HepG2 (cell line): ENCODE measurements around the gene ABHD2. TPM values are rescaled to one million over a fixed set of nuclear protein-coding genes. Genes with fewer than 3 reads are reported as not detected.
A peak's percentile ranks its signal among the peaks of the same experiment; 100 is the strongest.

Experiments used
- ATAC-seq: fragments of 200-7000 bp; cut with Tn5 transposase; 3 replicates; pipeline ENCODE4 v1.9.1; 2020; ENCODE audit warnings: mild to moderate bottlenecking, moderate library complexity
- BruUV-seq: library from RNA; stranded (reverse); fragments of 400-500 nt; replicated peaks from 2 replicates; lab custom pipeline; 2021; lab: Mats Ljungman, UMichigan
- CTCF ChIA-PET: fragments of 300-600 bp; formaldehyde crosslinking; extraction: SDS; loops from one replicate; lab custom pipeline; 2021; ENCODE audit warnings: low total read pairs, inconsistent platforms, low intra/inter-chr PET ratio; lab: Yijun Ruan, JAX
- POLR2A ChIA-PET: fragments of 350-600 bp; sonication (Branson Sonifier 250); formaldehyde crosslinking; loops from one replicate; lab custom pipeline; 2020; ENCODE audit warnings: antibody characterized with exemption, inconsistent platforms; lab: Yijun Ruan, JAX
- DNase-seq: peaks from one replicate; pipeline ENCODE4 v3.0.0-alpha.2; 2015; ENCODE audit warnings: low spot score
- FAIRE-seq: peaks from 3 replicates; lab custom pipeline; 2011; peaks lifted over from hg19 to GRCh38; lab: Jason Lieb, UNC
- H2AFZ ChIP-seq: one replicate; pipeline ENCODE4 v1.6.1; 2011; ENCODE audit warnings: low read length, inconsistent platforms
- H3K27ac ChIP-seq: fragments of 300-600 bp; 3 replicates; pipeline ENCODE4 v1.8.0; 2011; ENCODE audit warnings: mixed run types, mild to moderate bottlenecking, mixed read lengths, low read length, inconsistent platforms; ENCODE audit not compliant: insufficient read depth; ENCODE audit errors: extremely low read length
- H3K27me3 ChIP-seq, 2 experiments: fragments of 200-600 bp in 1 of 2; 2 replicates in 1 of 2; 3 replicates in 1 of 2; pipeline versions ENCODE4 v1.6.0 to v1.8.0; 2011; ENCODE audit warnings: low read length in 2 of 2, mild to moderate bottlenecking in 2 of 2, moderate library complexity in 2 of 2, inconsistent platforms in 1 of 2; ENCODE audit not compliant: insufficient read depth in 2 of 2, control insufficient read depth in 1 of 2
- H3K36me3 ChIP-seq, 2 experiments: fragments of 200-600 bp in 1 of 2; replicated peaks in 1 of 2; 2 replicates in 1 of 2; 3 replicates in 1 of 2; pipeline versions ENCODE4 v1.5.1 to v1.8.0; 2011; ENCODE audit warnings: low read length in 2 of 2, inconsistent platforms in 1 of 2; ENCODE audit not compliant: insufficient read depth in 2 of 2, control insufficient read depth in 1 of 2
- H3K4me1 ChIP-seq: 2 replicates; pipeline ENCODE4 v1.5.1; 2012; ENCODE audit warnings: low read length, inconsistent platforms; ENCODE audit not compliant: insufficient read depth
- H3K4me2 ChIP-seq: 2 replicates; pipeline ENCODE4 v1.6.0; 2011; ENCODE audit warnings: low read depth, low read length, inconsistent platforms
- H3K4me3 ChIP-seq, 3 experiments: fragments of 200-600 bp in 1 of 3; sonication (generic), shearing (Covaris generic) in 1 of 3; replicated peaks in 1 of 3; 2 replicates each; pipeline ENCODE4 v1.5.1; 2011 to 2016; ENCODE audit warnings: low read length in 3 of 3, inconsistent platforms in 2 of 3, low read depth in 2 of 3, mild to moderate bottlenecking in 2 of 3, control low read depth in 1 of 3, mixed read lengths in 1 of 3; ENCODE audit not compliant: insufficient read depth in 1 of 3
- H3K79me2 ChIP-seq: one replicate; pipeline ENCODE4 v1.6.1; 2011; ENCODE audit warnings: low read length, inconsistent platforms; ENCODE audit not compliant: insufficient read depth
- H3K9ac ChIP-seq: 2 replicates; pipeline ENCODE4 v1.6.0; 2011; ENCODE audit warnings: mild to moderate bottlenecking, low read depth, low read length, inconsistent platforms; ENCODE audit not compliant: insufficient read depth
- H3K9me3 ChIP-seq: 2 replicates; pipeline ENCODE4 v1.5.1; 2012; ENCODE audit warnings: mild to moderate bottlenecking, low read length
- H4K20me1 ChIP-seq: 2 replicates; pipeline ENCODE4 v1.6.0; 2011; ENCODE audit warnings: inconsistent platforms, mild to moderate bottlenecking, low read length, moderate library complexity; ENCODE audit not compliant: insufficient read depth
- FOSL1 ChIP-seq: sonication (generic); formaldehyde crosslinking; IDR thresholded peaks from 2 replicates; pipeline ENCODE4 v1.9.0; 2021; ENCODE audit warnings: missing genetic modification reagents, borderline replicate concordance
- HMGXB4 ChIP-seq, 2 experiments: sonication (generic) in 1 of 2; formaldehyde crosslinking in 1 of 2; IDR thresholded peaks; 2 replicates each; pipeline versions ENCODE4 v1.4.0 to v1.6.1; 2018 to 2020; ENCODE audit warnings: missing genetic modification reagents in 2 of 2, borderline replicate concordance in 1 of 2, low read depth in 1 of 2, mild to moderate bottlenecking in 1 of 2, missing biosample characterization in 1 of 2
- MXD3 ChIP-seq: IDR thresholded peaks from 2 replicates; pipeline ENCODE4 v1.6.1; 2016; ENCODE audit warnings: mild to moderate bottlenecking, missing biosample characterization, missing genetic modification reagents
- NFIC ChIP-seq: IDR thresholded peaks from 2 replicates; pipeline ENCODE4 v1.6.1; 2012; ENCODE audit warnings: mild to moderate bottlenecking, low read length, inconsistent platforms
- ZFP91 ChIP-seq: sonication (generic); formaldehyde crosslinking; IDR thresholded peaks from 2 replicates; pipeline ENCODE4 v1.9.0; 2022; ENCODE audit warnings: missing genetic modification reagents, mild to moderate bottlenecking, borderline replicate concordance
- ZNF138 ChIP-seq: sonication (generic); formaldehyde crosslinking; IDR thresholded peaks from 2 replicates; pipeline ENCODE4 v1.5.0; 2020; ENCODE audit warnings: mild to moderate bottlenecking, low read depth, missing genetic modification reagents
- ZNF614 ChIP-seq: IDR thresholded peaks from 2 replicates; pipeline ENCODE4 v1.6.1; 2018; ENCODE audit warnings: missing biosample characterization, missing genetic modification reagents, inconsistent platforms, borderline replicate concordance
- ZNF773 ChIP-seq: sonication (generic); formaldehyde crosslinking; IDR thresholded peaks from 2 replicates; pipeline ENCODE4 v1.4.0; 2020; ENCODE audit warnings: missing genetic modification reagents, borderline replicate concordance
- WGBS: methylation state at CpG from one replicate; pipeline ENCODE4 v1.1.6; 2017; ENCODE audit warnings: low lambda C conversion rate; 5-methylcytosine and 5-hydroxymethylcytosine counted together
- in situ Hi-C: cut with HindIII; loops from 2 replicates; pipeline ENCODE4 v1.10.0; 2017; ENCODE audit warnings: low pct_unique_long_range_greater_than_20kb; ENCODE audit not compliant: extremely low pct_ligation_motif_present
- intact Hi-C: fragments of 100-400 bp; cut with micrococcal nuclease; formaldehyde crosslinking; loops from one replicate; pipeline ENCODE4 v1.10.0; 2022; ENCODE audit not compliant: unreplicated experiment
- polyA plus RNA-seq, 8 experiments: library from polyadenylated mRNA; depleted of rRNA in 3 of 8; stranded (reverse) in 7 of 8; unstranded in 1 of 8; fragments of >200 nt; fragmentation: Illumina TruSeq in 4 of 8; extraction: Trizol in 4 of 8; gene quantifications; 2 replicates each; pipeline versions ENCODE4 v1.2.1 to v1.2.3, GENCODE V29; 2011 to 2016; ENCODE audit warnings: low read depth in 4 of 8, missing spikeins in 1 of 8, mixed read lengths in 1 of 8; ENCODE audit not compliant: insufficient read depth in 1 of 8
- total RNA-seq, 5 experiments: library from RNA; depleted of rRNA; stranded (reverse); fragments of >200 nt; fragmentation: Illumina TruSeq; extraction: Trizol; gene quantifications; 2 replicates each; pipeline ENCODE4 v1.2.3, GENCODE V29; 2016; ENCODE audit warnings: low read depth in 1 of 5

Gene ABHD2
- total and polyA plus RNA-seq, 2 of the 13 experiments (the other 11 are each of a cell fraction or from before 2014, with no cell fraction given), result 14.8 to 22.4 TPM

GRCh38 chr15:89089316-89090230 lies 1.3 kb downstream of the ABHD2 start:
- ATAC-seq, result no peak
- peak overlapping the region; percentile 79 for H3K9ac ChIP-seq
- H2AFZ ChIP-seq, result no peak overlapping the region
- DNase-seq, result no peak
- no peaks in the 10 kb centered on the region for H4K20me1 ChIP-seq
- POLR2A ChIA-PET, result interaction anchor here (1.4 to 2.8 kb wide), 5 partner anchors 9 to 245 kb away, joined by 3 to 41 read pairs (median 20); partner anchors contain the start of gene POLG
- TSS peak; percentile 55 for BruUV-seq
- no peak for TF ChIP-seq ZNF138
- TF ChIP-seq, all 625 proteins: peak for 0
- FAIRE-seq, result no peak
- H3K4me3 ChIP-seq, result peak overlapping the region; percentile 69 to 94 (median 84)
- WGBS, result 74% methylated on average over 5 of the region's 5 CpGs
- intact Hi-C loops (no loop called here), in situ Hi-C loops (no loop called here)
- no peaks in the 10 kb centered on the region for H3K36me3 ChIP-seq
- peak overlapping the region; percentile 79 for H3K4me2 ChIP-seq
- CTCF ChIA-PET, result no interaction called here
- H3K9me3 ChIP-seq, result no peaks in the 10 kb centered on the region
- no peak overlapping the region for H3K27ac ChIP-seq
- peaks cover 31% of the 10 kb centered on the region for H3K79me2 ChIP-seq
- H3K4me1 ChIP-seq, result peaks cover 88% of the 10 kb centered on the region
- H3K27me3 ChIP-seq, result no peaks in the 10 kb centered on the region

- no peaks in the 10 kb centered on the region for H3K27me3 ChIP-seq
- H3K4me1 ChIP-seq, result peaks cover 74% of the 10 kb centered on the region
- H3K79me2 ChIP-seq, result peaks cover 36% of the 10 kb centered on the region
- H3K4me2 ChIP-seq, result no peak overlapping the region
- no peaks in the 10 kb centered on the region for H4K20me1 ChIP-seq
- no peak overlapping the region for H3K27ac ChIP-seq
- H3K4me3 ChIP-seq, result no peak overlapping the region
- ATAC-seq (no peak), FAIRE-seq (no peak), DNase-seq (no peak)
- ChIA-PET POLR2A (interaction anchor here (1.1 kb wide), 1 partner anchor 24 kb away, joined by 3 read pairs; no protein-coding TSS in a partner anchor), CTCF (no interaction called here)
- intact Hi-C loops (no loop called here), in situ Hi-C loops (no loop called here)
- no peak overlapping the region; the same call in 1 of the 2 replicates for H3K9ac ChIP-seq
- H3K36me3 ChIP-seq, result no peaks in the 10 kb centered on the region
- WGBS, result 93% methylated on average over 12 of the region's 12 CpGs
- H3K9me3 ChIP-seq, result no peaks in the 10 kb centered on the region
- BruUV-seq, result TSS peak; percentile 38
- H2AFZ ChIP-seq, result no peak overlapping the region
- no peak for TF ChIP-seq FOSL1 (CRISPR knock-in tag)
- TF ChIP-seq NFIC, result no peak
- TF ChIP-seq ZFP91 (CRISPR knock-in tag), result no peak
- TF ChIP-seq ZNF614 (CRISPR knock-in tag), result no peak
- TF ChIP-seq MXD3, result no peak
- TF ChIP-seq HMGXB4 (CRISPR knock-in tag; IDR thresholded peaks at IDR 0.05; ENCODE audit: borderline replicate concordance in 1 of 2, low read depth in 1 of 2), result no peak
- no peak for TF ChIP-seq ZNF773 (CRISPR knock-in tag)
Observed at GRCh38 chr15:89090791-89091626, 2.8 kb downstream of the ABHD2 start.
